ENCODE results near the gene BMAL1.
"Not testable (repeated sequence)": the region's sequence is repeated elsewhere in the genome, so short reads cannot be mapped to it uniquely, and the experiment has no call there.

BMAL1 gene

DNA sequence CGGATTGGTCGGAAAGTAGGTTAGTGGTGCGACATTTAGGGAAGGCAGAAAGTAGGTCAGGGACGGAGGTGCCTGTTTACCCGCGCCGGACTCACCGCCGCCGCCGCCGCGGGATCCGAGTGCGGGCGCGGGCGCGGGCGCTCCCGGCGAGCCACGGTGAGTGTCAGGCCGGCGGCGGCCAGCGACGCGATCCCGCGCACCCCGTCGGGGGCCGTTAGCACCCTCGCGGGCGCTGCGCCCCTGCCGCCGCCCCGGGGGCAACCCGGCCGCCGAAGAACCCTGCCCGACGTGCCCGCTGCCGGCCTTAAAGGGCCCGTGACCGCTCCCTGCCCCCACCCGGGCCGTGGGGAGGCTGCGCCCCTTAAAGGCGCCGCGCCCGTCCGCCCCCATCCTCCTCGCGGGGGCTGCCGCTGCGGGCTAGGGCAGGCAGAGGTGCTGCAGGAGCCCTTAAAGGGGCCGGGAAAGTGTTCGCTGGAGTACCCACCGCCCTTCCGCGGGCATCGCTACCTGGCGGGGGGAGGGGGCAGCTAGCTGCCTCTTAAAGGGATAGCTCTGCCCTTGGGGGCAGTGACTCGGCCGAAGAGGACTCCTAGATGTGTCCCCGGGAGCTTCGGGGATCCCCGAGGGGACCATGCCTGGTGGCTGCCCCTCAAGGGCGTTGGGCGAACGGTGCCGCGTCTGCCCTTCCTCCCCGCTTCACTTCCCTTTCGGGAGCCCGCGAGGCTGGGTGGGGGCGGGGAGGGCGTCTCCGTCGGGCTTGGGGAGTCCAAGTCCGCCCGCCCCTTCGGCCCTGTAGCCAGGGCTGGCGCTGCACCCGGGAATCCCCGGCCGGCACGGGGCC lies at the start of gene BMAL1:
TSS of gene BMAL1 (plus strand) at position 23 of the 841 bp plus-strand sequence. CDS start 76,519 bp downstream, outside the sequence.
- no peak for DNase-seq

DNA sequence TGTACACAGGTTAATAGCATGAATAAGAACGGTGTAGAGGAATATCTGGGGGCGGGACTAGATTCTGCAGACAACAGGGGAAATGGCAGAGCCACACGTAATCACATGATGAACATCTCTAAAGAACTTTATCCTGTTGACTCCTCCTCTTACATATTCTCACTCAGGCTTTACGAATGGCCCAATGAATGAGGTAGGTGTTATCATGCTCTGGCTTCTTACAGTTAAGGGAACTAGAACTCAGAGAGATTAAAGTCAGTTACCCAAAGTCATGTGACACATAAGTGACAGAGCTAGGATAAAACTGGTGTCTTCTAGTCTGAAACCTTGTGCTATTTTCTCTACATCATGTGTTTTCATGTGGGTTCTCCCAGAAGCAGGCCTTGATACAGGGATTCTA lies 49.0 kb upstream of the BMAL1 start:
- DNase-seq: no peak

DNA sequence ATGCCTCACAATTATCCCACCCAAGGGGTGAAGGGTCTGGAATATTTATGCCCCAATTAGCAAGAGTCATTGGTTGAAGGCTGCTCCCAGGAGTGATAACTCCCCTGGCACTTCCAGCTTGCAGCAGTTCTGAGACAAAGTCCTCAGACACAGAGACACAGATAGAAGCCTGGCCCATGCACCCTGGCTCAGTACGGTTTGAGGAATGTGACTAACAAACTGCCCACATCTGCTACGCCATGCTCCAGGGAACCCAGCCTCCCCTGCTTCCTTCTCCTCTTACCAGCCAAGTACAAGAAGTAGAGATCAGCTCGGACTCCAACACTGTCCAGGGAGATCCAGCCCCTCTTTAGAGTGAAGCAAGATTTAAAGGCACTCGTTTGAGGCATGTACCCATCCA lies 48.5 kb upstream of the BMAL1 start:
- DNase-seq: no peak

DNA sequence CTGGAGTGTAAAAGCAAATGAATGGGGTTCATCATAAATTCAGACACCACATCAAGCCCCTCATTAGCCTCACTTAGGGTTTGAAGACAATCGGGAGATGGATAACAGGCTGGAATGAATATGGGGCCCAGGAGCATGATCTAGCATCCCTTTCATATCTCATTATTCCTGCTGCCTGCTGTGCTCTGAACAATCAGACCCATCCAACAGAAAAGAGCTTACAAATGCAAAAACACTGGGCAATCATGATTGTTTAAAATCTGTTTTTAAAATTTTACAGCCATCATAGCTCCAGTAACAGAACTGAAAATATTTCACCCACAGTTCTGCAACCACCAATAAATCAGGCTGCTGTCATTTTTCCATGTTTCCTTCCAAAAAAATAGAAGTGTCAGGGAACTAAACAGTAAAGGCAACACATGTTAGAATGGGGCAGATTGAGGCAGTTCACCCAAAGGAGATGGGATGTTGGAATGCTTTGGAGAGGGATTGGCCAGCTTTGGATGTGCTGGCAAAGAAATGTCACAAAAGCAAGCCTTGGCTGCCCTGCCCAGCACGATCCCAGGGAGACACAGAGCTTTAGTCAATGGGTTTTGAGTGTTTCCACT lies 47.8 kb upstream of the BMAL1 start:
- DNase-seq: no peak

DNA sequence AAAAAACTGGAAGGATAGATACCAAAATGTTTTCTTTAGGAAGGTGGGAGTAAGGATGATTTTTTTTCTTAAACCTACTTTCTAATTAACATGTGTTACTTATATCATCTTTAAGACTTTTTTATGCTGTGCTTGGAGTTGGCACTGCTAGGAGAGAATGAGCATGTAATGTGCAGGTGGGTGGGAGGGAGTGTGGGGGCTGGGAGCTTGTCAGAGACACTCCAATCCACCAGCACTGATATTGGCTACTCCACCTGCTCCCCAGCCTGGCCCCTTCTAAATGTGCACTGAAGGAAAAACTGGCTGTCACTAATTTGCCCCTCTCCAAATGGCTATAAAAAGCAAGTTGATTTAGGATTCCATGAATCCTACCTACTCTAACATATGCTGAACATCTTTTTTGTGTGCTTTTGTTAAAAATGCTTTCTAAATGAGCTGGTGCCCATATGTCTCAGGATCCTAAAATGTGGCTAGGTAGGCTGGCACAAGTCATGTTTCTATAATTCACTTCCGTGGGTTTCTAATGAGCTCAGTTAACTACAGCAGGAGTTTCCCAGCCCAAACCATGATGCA lies 44.3 kb upstream of the BMAL1 start:
- DNase-seq: no peak

DNA sequence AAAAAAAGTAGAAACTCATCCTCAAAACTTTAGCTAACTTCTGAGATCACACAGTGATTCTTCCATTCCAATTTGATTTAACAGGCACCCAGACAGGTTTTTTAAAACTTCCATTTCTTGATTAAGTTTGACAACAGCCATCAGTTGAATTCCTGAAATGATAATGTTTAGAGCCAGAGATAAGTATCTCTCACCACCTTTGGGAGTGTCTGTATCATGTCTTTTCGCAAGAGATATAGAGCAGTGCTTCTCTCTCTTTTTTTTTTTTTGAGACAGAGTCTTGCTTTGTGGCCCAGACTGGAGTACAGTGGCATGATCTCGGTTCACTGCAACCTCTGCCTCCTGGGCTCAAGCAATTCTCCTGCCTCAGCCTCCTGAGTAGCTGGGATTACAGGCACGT lies 41.7 kb upstream of the BMAL1 start:
- DNase-seq: no peak

DNA sequence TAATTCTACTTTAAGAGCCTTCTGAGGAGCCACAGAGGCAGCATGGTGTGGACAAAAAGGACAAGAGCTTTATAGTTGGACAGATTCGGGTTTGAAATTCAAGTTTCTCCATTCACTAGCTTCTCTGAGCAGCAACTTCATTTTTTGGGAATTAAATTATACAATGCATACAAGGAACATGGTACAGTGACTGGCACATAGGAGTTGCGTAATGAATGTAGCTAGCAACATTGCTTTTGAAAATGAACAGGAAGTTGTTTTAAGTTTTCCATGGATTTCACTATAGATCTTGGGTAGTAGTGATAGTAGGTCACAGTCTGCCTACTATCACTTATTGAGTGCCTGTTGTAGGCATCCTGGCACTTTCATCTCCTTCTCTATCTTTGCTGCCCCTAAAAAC lies 41.0 kb upstream of the BMAL1 start:
- DNase-seq: no peak

DNA sequence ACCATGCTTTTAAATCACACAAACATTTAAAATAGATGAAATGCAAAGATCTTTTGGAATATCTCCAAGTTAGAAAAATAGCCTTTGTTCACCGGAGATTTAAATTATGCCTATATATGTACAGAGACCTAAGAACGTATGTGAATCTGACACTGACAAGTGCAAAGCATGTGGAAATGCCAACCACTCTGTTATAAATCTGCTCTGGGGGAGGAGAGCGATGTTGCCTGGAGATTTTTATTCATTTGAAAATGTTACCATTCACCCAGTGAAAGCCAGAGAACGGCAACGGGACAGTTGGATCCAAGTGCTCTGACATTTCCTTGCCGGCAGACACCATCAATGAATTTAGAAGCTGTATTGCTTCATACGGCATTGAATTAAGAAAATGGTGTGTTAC lies 39.8 kb upstream of the BMAL1 start:
- no peak for DNase-seq

DNA sequence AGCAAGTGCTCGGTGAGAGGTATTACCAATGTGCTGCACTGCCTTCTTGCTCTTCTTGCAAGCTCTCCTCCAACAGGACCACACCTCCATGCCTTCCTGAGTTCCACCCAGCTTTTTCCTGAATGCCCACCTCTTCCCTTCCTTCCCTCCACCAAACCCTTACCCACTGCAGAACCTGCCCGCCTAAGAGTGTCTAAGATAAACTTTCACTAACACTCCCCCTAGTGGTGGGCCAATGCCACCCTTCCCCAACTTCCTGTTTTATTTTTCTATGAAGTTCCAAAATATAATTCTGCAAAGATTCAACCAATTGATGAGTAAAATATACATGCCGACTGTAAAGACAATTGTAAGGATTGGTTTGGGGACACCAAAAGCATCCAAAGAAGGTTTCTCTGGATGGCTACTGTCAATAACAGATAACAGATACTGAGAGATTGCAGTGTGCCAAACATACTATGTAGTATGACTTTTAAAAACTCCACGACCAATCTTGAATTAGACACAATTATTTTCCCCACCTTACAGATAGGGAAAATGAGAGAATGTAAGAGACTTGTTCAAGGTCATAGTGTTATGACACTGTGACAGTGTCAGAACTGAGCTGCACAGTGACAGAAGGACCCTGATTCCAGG lies 38.6 kb upstream of the BMAL1 start:
- DNase-seq: peak; percentile 45

DNA sequence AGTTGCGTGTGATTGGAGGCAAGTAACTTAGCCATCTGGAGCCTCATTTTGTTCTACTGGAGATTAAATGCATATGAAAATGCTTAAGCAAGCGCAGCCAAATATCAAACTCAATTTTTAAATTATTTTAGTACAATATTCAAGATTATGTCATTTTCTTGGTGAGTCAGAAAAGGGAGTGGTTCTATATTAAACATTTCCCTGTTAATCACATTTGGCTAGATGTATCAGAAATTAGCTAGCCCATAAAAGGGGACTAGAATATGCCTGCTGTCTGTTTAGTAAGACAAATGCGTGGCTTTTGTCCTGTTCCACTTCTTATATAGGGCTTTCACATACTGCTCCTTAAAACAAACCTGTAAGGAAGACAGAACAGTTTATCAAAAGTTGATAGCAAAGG lies 35.0 kb upstream of the BMAL1 start:
- DNase-seq: no peak

DNA sequence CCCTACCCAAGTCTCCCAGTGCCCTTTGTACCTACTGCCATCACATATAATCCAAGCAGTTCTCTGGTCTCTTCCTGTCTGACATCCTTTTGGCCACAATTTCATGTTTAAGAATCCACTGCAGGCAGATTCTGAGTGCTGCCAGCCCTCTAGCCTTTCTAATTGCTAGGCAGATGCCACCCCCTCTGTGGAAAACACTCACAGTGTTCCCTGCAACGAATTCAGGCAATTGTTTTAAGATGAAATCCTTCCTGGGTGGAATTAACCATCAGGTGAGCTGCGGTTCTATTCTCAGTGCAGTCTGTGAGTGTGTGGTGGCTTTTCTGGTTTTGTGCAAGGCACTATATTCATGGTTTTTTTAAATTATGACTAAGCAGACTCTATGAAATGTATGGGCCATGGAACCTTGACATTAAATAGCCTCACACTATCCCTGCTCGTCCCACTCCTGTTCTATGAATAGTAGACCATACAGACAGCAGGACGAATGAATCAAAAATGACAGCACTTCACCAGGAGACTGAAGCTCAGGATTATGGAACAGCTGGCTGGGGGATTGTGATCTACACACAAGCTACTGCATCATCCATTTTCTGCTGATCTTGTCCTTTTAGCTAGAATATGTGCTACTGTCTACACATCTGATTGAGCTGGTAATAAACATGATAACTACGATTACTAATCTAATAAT lies 29.8 kb upstream of the BMAL1 start:
- DNase-seq: no peak

DNA sequence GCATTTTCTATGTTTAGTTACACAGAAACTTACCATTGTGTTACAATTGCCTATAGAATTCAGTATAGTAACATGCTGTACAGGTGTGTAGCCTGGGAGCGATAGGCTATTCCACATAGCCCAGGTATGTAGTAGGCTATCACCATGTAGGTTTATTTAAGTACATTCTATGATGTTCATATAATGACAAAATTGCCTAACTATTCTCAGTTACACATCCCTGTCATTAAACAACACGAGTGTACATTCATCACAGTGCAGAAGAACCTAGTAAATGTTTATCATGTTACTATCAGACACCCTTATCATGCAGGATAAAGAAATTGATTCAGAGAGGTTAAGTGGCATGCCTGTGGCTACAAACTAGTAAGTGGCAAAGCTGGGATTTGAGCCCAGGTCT lies 28.4 kb upstream of the BMAL1 start:
- DNase-seq: no peak

DNA sequence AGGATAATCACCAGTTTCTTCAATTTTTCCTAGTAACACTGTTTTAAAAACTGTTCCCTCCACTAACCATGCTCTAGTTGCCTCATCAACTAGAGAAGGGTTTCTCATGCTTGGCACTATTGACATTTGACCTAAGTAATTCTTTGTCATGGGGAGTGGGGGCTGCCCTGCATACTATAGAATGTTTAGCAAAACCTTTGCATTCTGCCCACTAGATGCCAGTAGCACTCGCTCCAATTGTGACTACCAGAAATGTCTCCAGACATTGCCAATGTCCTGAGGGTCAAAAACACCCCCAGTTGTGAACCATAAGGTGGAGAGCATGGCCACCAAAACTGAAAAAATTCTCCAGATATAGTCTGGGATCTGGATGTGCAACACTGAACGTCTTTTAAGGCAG lies 27.6 kb upstream of the BMAL1 start:
- DNase-seq: no peak

DNA sequence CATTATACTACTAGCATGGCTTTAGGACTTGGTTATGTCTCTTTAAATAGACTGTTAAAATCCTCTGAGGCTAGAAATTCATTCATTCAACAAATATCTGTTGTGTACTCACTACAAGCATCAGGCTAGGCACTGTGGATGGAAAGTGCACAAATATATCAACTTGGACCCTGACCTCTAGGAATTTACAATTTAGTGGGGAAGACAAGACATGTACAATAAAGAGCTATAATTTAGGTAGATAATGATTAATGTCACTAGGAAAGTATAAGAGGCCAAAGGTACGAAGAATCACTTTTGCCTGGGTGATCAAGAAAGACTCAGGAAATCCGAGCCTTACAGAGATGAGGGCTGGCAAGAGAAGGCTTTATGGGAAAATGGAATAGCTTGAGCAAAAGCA lies 25.6 kb upstream of the BMAL1 start:
- no peak for DNase-seq

DNA sequence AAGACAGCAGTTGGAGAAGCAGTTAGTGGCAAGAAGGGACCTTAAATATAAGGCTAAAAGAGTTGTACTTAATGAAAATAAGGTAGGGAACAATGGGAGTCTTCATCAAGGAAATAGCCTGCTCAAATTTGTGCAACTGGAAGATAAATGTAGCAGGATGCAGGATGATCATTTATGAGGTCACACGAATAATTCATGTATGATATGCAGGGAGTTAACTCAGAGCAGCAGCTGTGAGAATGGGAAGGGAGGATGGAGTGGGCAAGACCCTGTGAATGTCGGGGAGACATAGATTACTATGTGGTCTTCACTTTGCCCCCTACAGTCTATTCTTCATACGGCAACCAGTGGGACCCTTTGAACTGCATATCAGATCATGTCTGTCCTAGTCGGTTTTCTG lies 25.2 kb upstream of the BMAL1 start:
- no peak for DNase-seq

DNA sequence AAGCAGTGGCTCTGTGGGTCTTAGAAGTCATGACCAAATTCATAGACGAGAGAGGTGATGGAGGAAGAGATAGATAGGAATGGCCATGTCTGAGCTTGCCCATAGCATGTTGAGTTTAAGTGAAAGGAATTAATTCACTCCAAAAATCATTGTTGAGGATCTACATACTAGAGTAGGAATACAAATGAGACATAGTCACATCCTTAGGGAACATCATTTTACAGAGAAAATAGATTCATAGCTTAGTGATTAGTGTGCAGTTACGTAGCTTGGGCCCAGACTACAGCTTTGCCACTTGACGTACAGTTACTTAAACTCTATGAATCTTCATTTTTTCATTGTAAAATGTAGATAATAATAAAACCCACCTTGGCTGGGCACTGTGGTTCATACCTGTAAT lies 21.4 kb upstream of the BMAL1 start:
- DNase-seq: no peak

DNA sequence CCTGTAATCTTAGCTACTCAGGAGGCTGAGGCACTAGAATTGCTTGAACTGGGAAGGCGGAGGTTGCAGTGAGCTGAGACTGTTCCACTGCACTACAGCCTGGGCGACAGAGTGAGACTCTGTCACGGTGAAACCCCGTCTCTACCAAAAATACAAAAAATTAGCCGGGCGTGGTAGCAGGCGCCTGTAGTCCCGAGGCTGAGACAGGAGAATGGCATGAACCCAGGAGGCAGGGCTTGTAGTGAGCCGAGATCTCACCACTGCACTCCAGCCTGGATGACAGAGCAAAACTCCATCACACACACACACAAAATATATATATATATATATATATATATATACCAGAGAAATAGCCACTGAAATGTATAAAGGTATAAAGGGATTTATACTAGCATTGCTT lies 19.5 kb upstream of the BMAL1 start:
- not testable (repeated sequence) for DNase-seq

DNA sequence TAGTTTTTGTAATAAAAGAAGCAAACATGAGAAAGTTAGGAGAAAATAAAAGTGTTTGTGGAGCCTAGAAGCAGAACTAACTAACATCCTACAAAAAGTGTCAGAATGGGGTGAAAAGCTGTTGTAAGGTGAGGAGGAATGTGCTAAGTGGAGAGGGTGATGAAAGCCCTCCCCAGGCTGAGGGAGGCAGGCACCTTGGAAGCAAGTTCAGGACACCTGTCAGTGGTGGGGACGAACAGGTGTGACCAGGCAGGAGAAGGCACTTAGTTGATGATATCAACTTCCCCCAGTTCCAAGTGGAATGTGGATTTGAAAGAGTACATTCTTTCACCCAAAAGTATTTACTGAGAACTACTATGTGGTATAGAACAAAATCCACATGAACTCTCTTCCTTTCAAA lies 18.7 kb upstream of the BMAL1 start:
- DNase-seq: no peak

DNA sequence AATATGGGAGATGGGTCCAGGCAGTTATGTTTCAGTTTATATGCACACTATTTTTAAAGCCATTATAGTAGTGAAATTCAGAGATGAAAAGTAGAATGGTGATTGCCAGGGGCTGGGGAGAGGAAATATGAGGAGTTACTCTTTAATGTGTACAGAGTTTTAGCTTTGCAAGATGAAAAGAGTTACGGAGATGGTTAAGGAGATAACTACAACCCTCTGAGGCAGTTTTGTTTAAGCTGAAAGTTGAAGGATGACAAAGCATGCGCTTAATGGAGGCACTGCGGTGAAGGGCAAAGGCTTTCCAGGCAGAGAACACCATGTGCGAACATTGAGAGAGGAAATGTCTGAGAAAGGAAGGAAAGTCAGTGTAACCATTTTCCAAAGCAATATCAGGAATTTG lies 18.2 kb upstream of the BMAL1 start:
- DNase-seq: no peak

DNA sequence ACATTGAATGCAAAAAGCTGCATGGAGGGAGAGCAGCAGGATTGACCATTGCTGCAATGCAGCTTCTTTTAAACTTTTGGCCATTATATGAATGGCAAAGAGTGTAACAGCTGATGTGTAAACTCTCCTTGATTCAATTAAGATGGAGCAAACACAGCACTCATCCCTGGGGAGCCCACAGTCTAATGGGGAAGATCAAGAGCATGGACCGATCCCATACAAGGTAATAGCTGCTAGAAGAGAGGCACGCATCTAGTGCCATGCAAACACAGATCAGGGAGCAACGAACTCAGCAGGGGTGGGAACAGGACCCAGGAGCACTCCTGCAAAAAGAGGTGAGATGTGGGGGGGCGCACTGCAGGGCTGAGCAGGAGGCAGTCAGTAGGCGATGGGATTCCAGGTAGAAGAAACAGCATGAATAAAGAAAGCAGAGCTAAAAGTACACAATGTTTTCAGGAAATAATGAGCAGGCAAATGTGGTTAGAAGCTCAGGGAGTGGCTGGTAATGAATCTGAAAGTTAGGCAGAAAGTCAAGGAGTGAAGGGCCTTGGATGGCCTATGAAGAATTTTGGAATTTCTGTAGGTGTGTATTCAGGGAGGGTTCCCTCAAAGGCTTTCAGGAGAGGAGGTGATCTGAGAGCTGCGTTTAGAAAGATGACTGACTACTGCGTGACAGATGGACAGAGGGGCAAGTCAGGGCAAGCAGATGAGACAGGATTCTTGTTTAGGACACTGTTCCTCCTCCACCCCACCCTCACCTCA lies 17.2 kb upstream of the BMAL1 start:
- no peak for DNase-seq

DNA sequence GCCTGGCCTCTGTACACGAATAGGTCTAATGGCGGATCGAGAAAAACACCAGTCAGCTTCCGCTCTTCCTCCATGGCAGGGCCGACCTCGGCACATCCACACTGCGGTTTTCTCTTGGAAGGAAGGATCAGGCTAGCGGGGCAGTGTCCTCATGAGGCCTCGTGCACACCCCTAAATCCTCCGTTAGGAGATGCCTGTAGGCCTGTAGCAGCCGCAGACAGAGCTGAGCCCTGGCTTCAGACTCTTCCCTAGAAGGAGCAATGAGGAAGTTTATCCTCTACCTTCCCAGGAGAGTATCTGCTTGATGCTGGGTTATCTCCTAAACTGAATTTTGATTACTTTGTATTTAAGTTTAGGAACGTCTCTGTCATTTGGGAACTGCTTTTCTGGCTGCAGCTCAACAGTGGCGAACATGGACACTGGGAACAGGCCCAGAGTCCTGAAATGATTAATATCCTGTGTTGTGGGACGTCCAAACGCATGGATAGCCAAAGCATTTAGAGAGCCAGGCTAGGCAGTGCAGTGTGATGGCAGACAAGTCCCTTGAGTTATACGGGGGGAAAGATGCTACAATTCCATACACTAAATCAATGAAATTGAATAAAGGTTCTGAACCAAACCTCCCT lies 16.5 kb upstream of the BMAL1 start:
- DNase-seq: peak; percentile 44

DNA sequence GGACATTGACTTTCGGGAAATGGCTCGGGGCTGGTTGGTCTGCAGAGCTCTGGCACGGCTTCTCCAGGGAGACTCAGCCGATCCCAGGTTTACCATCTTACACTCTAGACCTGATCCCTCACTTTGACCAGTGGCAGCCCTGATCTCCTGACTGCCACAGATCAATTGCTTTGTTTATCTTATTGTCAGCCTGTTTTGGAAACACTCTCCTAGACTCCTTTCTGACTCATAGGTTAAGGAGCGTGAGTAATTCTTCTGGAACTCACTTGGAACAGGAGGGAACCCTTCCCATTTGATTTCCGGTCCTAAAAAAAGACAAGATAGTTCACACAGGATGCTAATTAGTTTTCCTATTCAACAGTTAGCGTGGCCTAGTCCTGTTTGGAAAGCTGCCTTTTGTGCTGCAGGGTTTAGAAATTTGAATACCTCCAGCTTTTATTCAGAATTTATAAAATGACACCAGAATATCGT lies 16.0 kb upstream of the BMAL1 start:
- DNase-seq: peak; percentile 82

Data from kidney glomerular epithelial cell (primary cell).